HG03045 (cell line): ENCODE data around the gene WWTR1.
A peak's percentile ranks its signal among the peaks of the same experiment; 100 is the strongest.

Experiments used
- ATAC-seq: cut with Tn5 transposase; IDR thresholded peaks from one replicate; pipeline ENCODE4 v1.9.1; 2021; ENCODE audit warnings: mild to moderate bottlenecking, moderate library complexity; ENCODE audit not compliant: unreplicated experiment

The WWTR1 gene

DNA sequence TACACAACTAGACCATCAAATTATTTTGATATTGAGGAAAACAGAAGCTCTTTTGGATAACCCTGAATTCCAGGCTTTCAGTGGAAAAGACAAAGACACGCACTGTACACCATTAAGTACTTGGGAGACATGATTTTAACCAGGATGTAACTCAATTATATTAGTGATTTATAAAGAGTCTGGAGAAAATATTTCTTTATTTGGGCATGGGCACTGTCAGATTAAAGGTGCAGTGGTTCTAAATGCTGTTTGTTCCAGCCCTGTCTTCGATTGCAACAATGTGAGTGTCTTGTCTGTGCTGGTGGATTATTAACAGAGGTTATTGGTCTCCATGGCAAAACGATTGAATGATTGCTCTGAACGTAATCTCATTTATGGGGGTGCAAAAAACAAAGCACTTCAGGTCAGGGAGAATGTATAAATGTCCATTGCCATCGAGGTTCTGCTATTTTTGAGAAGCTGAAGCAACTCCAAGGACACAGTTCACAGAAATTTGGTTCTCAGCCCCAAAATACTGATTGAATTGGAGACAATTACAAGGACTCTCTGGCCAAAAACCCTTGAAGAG, 183.5 kb downstream of the WWTR1 start, which contains the start of gene TM4SF4:
Gene TM4SF4 (plus strand): TSS at position 448 of the 568 bp plus-strand sequence. CDS start 181 bp downstream, outside the sequence.
- no peak for ATAC-seq

DNA sequence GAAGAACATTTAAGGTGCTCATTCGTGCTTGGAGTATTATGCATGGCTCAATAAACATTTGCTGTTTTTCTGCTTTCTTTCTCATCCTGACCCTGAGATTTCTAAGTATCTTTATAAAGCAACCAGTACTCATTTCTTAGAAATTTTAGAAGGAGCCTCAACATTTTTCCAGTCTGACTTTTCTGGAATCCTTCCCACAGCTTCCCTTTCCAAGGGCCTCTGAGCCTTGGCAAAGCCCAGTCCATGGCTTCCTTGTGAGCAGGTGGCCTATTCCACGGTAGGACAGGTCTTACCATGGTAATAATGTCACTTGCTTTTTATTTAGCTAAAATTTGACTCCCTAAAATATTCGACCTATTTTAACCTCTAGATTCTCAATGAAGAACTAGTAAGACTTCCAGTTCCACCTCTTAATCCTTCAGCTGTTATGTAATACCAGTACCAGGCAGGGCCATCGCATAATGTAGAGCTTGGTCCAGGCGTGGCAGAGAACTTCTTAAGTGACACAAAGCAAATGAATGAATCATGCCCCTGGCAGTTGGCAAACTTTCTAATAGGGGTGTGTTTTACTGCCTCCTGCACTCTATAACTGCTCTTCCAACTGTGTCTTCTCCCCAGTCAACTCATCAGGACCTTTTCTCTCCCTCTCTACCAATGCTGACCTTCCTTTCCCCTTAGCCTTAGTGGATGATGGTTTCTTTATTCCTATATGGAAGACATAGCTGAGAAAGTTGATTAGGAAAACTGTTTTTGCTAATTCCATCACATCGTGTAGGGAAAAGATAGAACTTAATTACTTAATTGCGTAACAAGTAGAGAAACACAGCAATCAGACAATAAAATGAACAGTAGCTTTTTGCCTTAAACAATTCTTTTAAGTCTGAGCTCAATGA, 184.2 kb downstream of the WWTR1 start:
- no peak for ATAC-seq

DNA sequence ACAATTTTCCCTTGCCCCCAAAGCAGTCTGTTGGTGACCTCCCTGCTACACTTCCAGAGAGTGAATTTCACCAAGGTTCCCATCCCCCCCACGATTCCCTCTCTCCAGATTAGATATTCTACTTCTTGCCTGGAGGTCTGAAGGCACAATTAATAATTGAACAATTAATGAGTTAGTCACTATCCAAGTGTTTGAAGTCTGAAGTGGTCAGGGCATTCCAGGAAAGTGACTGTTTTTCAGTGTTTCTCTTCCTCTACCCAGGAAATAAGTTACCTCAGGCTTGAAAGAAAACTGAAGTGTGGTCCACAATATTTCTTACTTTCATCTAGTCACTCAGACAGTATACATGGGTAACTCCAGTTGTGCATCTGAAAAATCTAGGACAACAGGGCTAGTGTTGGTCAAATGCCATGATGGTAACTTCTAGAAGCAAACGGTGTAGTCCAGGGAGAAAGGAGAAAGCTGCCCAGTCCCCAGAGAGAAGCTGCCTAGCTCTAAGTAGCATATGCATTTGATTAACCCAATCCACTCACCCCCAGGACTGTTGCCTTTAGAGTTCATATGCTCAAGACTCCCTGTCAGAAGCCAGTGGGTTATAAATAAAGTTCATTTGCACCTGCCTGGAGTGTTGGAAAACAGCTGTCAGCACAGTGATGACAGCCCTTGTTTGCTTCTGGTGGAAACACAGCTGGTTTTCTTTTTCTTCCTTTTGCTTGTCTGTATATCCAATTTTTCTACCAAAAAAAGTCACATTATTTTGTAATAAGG, 185.6 kb downstream of the WWTR1 start:
- ATAC-seq, result no peak

DNA sequence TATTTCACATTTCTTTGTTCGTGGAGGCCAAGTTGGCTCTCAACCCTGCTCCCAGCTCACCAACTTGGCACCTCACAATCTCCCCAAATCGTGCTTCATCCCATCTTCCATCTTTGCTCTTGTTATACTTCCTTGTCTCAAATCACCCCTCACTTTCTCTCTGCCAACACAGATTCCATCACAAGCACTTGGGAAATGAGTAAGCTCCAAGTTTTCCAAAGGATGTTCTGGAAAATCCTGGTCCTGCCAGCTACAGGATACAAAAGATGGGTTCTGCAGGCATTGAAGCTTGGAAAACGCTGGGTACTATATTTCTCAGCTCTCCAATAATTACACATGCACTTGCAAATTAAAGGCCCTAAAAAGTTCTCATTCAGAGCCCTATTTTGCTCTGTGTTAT, 187.4 kb downstream of the WWTR1 start:
- no peak for ATAC-seq

DNA sequence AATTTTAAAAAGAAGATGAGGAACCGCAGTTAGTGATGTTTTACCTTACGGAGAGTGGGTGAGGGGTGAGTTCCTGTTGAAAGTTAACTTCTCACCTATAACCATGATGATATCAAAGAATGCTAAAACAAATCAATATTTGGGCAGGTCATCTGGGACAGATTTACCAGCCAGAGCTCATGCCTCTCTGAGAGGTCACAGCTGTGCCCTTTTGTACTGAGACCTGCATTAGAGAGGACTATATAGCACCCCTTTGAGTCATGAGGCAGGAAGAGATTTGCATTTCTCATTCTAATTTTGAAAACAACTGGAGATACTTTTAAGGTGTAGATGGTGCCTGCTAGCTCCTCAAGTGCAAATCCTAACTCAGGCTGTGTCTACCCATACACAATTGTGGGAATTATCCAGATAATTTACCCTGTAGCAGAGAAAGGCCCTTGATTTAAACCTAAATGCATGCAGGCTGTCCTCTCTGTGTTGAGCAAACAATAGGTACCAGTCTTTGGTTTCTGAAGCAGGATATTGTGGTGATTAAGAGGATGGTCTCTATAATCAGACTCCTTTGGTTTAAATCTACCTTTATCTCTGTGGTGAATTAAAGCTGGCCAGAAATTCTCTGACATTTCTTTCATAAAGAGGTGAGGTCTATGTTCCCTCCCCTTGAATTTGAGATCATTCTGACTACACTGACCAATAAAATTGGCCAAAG, 189.2 kb downstream of the WWTR1 start:
- peak; percentile 87 for ATAC-seq
